HT1080 (cell line): ENCODE measurements around the gene GAL3ST2. TPM values are rescaled to one million over a fixed set of nuclear protein-coding genes. Genes with fewer than 3 reads are reported as not detected.

Source experiments
- DNase-seq: peaks from one replicate; pipeline ENCODE4 v3.0.0-alpha.2; 2015; ENCODE audit warnings: low read depth
- total RNA-seq: library from RNA; depleted of rRNA; stranded (reverse); fragments of >200 nt; shearing (Covaris generic); gene quantifications from 2 replicates; pipeline ENCODE4 v1.2.3, GENCODE V29; 2014; rRNA removed

Gene GAL3ST2
- total RNA-seq, 1 experiment from 2014 or later = not detected

DNA sequence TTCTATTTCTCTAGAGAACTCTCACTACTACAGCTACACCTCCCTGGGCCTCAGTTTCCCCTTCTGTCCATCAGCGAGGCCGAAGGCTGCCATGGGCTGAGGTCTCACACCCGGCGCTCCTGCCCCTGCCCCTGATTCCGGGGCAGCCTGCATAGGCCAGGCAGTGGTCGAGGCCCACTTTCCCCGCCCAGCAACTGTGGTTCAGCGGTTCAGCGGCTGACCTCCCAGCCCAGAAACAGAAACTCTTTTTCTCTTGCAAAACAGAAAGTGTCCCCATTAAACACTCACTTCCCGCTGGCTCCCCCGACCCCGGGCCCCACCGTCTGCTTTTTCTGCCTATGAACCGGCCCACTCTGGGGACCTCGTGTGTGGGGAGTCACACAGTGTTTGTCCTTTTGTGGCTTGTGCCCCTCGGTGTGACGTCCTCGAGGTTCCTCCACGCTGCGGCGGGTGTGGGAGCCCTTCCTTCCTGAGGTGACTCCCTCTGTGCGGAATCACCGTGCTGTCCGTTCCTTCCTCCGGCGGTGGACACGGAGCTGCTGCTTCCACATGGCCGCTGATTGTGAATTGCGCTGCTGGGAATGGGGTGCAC lies 66.1 kb downstream of the GAL3ST2 start:
- DNase-seq = no peak

DNA sequence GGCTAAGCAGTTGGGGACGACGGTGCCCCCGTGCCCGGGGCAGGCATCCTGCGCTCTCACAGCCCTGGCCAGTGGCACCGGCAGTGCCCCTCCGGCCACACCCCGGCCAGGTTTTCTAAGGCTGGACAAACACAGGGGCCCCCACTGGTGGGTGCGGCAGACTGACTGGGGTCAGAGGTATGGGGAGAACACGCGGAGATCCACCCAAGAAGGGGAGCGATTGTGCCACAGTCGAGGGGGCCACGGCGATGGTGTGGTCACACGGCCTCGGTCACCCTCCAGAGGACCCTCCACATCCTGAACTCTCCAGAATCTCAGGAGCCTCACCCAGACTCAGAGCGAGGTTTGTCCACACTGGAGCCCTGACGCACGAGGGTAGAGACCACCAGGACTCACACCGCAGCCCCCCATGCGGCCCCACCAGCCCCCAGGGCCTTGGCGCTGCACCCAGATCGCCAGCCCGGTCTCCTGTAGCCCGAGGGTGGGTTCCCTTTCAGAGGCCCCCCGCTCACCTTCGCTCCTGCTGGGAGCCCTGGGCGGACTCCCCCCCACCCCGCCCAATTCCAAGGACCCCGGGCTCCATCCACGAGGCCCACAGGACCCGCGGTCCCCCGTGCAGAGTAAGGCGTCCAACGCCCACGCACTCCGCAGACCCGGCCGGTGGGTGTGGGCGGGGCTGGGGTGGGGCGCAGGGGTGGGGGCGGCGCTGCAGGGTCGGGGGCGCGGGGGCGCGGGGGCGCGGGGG lies 66.9 kb downstream of the GAL3ST2 start:
- DNase-seq = no peak

DNA sequence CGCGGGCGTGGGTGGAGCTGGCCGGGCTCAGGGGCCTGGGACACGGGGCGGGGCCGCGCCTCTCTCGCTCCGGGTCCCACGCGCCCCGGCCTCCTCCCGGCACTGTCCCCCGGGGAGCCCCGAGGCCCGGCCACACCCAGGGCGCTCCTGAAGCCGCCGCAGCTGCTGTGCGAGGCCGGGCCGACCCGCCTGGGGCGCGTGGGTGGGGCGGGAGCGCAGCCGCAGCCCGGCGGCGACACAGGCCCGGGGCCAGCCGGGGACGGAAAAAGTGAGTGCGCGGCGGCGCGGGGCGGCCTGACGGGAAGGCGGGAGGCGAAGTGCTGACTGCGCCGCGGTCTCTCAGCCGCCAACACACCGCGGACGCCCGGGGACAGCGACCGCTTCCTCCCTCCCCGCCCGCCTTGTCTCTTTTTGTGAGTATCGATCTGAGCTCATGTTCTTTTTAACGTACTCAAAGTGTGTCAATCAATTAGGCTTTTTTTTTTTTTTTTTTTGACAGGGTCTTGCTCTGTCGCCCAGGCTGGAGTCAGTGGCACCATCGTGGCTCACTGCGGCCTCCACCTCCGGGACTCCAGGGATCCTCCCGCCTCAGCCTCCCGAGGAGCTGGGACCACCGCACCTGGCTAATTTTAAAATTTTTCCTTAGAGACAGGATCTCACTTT lies 67.6 kb downstream of the GAL3ST2 start:
- no peak for DNase-seq

DNA sequence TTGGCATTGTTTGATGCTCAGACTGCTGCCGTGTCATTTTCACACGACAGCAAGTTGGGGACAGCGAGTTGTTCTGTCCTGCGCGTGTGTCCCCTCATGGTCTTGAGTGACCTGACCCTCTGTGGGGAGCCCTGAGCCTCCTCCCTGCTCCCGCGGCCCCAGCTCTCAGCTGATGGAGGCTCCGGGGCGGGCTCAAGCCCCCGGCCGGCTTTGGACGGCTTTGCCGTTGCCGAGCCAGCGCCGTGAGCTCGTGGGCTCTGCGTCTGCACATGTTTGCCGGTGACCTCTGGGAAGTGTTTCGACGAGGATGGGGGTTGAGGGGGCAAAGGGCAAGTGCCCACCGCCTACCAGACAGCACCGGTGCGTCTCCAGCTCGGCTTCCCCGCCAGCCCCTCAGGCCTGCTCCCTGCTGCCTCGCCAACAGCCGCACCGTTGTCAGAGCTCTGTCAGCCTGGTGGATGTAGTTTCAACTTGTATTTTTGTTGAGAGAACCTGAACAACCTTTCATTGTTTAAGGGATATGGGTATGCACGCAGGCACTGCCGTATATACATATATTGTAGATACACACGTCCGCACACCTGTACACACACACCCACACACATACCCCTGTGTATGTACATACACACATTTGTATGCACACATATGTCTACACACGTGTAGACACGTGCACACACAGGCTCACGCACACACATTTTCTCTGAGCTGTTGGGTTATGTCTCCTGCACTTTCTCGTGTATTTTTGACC lies 68.4 kb downstream of the GAL3ST2 start:
- no peak for DNase-seq

DNA sequence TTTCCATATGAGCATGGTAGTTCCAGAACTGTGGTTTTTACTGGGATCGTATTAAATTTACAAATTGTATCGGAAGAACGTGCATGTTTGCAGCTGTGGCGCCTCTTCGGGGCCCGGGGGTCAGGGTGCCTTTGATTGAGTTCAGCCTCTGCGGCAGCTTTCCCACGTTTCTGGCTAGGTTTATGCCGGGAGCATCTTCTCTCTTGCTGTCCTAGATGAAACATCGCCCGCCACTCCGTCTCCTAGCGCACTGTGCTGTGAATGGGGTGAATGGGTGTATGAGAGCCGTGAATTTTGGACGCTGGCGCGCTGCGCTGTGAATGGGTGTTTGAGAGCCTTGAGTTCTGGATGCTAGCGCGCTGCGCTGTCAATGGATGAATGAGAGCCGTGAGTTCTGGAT lies 69.8 kb downstream of the GAL3ST2 start:
- no peak for DNase-seq

DNA sequence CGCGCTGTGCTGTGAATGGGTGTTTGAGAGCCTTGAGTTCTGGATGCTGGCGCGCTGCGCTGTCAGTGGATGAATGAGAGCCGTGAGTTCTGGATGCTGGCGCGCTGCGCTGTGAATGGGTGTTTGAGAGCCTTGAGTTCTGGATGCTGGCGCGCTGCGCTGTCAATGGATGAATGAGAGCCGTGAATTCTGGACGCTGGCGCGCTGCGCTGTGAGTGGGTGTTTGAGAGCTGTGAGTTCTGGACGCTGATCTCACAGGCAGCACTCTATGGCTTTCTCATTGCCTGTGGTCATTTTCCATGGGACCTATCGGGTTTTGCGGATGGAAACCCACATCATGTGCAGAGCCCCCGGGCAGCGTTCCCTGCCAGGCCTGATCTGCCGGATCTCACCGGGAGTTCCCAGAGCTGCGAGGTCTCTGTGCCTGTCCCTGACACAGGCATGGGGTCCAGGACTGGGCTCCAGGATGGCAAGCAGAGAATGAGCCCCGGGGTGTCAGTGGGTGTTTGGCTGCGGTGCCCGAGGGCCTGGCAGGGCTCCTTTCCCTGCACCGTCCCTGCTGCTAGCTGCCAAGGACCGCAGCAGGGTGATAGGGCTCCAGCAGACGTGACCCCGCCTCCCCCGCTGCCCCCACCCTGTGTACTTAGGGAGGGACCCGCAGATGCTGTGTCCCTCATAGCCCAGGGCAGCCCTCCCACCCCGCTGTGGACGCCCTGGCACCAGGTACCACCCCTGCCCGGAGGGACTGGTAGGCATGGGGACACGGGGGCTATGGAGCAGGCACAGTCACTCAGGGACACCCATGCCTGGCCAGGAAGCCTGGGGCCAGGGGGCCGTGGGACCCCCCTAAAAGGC lies 72.4 kb downstream of the GAL3ST2 start:
- DNase-seq = no peak

DNA sequence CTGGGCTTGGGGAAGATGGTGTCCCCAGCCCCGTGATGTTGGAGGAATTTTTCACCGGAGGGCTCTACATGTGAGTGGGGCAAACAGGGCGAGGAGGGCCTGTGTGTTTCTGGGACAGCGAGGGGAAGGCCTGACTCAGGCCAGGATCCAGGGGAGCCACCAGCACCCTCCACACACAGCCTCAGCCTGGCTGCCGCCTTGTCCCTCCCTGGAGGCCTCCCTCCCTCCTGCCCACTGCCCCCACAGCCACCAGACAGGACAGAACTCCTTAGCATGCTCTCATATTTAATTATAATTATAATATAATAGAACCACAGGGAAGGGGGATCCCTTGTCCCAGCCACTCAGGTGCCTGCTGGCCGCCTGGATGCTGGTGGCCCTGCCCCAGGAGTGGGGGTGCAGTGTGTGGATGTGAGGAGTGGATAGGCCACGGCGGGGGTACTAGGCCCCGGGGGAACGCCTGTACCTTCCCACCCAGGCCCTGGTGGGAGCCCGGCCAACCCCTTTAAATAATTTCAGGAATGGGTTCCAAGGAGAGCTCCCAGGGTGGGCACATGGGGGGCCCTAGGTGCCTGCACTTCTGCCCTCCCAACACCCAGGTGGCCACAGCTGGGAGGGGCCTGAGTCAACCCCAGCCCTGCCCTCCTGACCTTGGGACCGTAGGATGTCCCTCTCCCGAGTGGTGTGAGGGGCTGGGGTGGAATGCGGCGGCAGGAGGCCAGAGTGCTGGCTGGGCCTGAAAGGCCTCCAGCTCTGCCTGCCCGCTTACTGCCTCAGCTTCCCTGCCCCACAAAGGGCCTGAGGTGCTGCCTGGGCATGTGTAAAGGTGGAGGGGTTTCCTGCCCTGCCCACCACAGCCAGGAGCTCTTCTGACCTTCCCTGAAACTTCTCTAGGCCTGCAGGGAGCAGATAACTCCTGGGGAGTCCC lies 73.3 kb downstream of the GAL3ST2 start:
- no peak for DNase-seq

DNA sequence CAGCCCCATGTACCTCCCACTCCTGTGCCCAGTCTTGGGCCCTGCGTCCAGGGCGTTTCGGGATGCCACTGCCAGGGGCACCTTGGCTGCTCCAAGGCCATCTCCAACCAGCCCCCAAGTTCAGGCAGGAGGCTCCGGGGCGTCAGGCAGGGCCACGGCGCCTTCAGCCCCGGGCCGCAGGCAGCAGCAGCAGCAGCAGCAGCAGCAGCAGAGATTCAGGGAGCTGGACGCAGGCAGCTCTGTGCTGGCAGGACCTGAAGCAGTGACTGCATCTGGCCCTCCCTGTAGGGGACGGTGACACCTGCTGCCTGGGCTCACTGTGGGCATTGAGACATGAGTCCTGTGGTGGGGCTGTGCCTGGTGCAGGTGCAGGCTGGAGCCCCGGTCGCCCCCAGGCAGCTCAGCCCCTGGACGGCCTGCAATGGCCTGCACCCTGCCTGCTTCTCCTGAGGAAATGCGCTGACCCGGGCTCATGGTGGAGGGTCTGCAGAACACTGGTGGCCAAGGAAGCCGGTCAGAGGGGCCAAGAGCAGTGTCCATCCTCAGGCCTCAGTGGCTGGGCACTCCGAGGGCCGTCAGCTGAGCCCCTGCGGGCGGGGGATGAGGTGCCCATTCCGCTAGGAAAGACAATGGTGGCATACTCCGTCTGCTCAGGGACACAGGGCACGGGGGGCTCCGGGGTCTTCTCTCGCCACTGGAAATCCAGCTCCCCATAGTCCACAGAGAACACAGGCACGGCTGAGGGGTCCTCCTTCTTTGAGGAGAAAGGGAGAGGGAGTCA lies 74.1 kb downstream of the GAL3ST2 start:
- no peak for DNase-seq

DNA sequence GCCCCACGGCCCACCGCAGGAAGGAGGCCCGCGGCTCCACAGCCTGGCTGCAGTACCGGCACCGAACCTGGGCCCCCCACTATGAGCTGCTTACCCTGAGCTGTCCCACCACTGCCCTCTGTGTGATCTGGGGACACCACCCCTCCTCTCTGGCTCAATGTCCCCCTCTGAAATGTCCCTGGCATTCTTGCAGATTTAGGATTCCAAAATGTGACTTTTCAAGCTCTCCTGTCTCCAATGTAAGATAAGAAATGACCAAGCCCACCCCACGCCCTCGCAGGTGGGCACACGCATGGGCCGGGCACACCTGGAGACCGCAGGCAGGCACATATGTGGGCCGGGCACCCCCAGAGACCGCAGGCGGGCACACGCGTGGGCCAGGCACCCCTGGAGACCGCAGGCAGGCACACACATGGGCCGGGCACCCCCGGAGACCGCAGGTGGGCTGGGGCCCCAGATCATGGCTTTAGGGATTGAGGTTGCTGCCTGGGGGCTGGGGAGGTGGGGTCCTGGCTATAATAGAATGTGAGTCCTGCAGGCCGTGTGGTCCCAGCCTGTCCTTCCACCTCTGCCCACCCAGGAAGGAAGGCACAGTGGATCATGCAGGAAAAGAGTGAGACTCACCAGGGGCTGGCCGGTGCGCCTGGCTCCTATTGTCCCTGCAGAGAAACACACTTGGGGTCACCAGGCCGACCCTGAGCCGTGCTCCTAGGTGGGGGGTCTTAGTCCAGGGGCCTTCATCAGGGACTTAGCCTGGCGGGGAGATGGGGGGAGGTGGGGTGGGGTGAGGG lies 74.9 kb downstream of the GAL3ST2 start:
- DNase-seq = no peak

DNA sequence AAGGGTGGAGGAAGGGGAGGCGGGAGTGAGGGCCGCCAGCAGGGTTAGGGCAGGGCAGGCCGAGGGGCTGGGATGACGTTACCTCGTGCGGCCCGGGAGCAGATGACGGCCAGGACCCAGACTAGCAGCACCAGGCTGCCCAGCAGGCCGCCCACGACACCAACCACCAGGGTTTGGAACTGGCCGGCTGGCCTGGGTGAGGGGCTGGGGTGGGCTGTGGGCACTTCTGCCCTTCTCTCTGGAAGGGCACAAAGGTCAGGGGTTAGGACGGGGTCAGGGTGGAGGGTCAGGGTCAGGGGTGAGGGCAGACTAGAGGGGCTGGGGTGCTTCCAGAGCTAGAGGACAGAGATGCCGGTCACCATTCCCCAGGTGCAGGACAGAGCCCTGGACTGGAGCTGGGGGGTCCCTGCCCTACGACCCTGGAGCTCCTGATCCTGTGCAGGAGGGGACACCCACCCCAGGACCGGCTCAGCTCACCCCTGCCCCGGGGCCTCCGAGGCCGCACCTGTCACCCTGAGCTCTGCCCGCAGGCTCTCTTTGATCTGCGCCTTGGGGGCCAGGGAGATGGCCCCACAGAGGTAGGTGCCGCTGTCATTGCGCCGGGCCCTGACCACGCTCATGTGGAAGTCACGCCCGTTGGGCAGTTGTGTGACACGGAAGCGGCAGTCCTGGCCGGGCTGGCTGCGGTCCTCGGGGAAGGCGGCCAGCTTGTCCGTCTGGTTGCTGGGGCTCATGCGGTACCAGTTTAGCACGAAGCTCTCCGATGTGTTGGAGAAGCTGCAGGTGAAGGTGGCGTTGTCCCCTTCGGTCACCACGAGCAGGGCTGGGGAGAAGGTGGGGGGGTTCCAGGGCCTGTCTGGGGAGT lies 75.7 kb downstream of the GAL3ST2 start:
- DNase-seq = no peak

DNA sequence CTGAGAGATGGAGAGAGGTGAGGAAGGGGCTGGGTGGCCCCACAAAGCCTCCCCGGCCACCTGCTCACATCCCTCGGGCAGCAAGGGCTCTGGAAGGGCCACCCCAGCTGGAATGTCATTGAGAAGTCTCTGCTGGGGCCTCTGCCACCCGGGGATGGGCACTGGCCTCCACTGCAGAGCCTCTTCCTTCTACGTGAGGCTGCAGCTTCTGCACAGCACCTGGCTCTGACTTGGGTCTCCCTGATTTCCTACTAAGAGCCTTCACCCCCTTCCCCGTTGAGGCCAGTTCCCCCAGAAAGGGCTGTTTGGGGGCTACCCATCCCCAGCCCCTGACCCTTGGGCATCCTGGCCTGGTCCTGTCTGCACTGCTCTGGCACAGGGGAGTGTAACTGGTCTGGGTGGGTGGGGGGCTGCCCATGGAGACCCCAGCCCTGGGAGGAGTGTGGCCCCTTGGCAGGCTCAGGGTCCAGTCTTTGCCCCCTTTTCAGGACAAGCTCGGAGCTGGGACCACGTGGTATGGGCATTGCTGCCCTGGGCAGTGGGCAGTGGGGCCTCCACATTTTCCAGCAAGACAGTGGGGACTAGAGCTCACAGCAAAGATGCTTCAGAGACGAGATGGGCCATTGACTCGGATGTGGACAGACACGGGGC lies 76.5 kb downstream of the GAL3ST2 start:
- DNase-seq = no peak

Other genes with a start within 250 kb of the GAL3ST2 start
- 21.6 and 22.8 TPM in 2 replicates for gene BOK, start 218.1 kb upstream of the GAL3ST2 start, total RNA-seq
- 103 TPM in 2 replicates for gene THAP4, start 139.7 kb upstream of the GAL3ST2 start, total RNA-seq
- gene ATG4B, start 139.1 kb upstream of the GAL3ST2 start, total RNA-seq = 67.6 and 69.7 TPM in 2 replicates
- gene DTYMK, start 90.0 kb upstream of the GAL3ST2 start, total RNA-seq = 142 and 151 TPM in 2 replicates
- 29.7 and 32.2 TPM in 2 replicates for gene ING5, start 74.8 kb upstream of the GAL3ST2 start, total RNA-seq
- 14.5 and 15.3 TPM in 2 replicates for gene D2HGDH, start 42.2 kb upstream of the GAL3ST2 start, total RNA-seq
- gene NEU4, start 32.4 kb downstream of the GAL3ST2 start, total RNA-seq = 1.4 TPM in 1 of 2 replicates, not detected in the other
- gene PDCD1, start 82.1 kb downstream of the GAL3ST2 start, total RNA-seq = not detected in 2 replicates
- not detected in 2 replicates for gene RTP5, start 92.9 kb downstream of the GAL3ST2 start, total RNA-seq